Parathyroid adenoma (tissue), 2 donors: ENCODE measurements around the gene TMEM101.

Experiments used
- H2AFZ ChIP-seq: fragments of 300-600 bp; sonication (generic); one replicate; pipeline ENCODE4 v1.7.0; 2017; ENCODE audit warnings: antibody characterized with exemption, mild to moderate bottlenecking
- H3K27ac ChIP-seq: fragments of 300-600 bp; sonication (generic); one replicate; pipeline ENCODE4 v1.7.0; 2017
- H3K27me3 ChIP-seq: fragments of 300-600 bp; sonication (generic); one replicate; pipeline ENCODE4 v1.7.0; 2017; ENCODE audit warnings: low read length; ENCODE audit not compliant: control insufficient read depth, insufficient read depth
- H3K36me3 ChIP-seq: fragments of 300-600 bp; sonication (generic); one replicate; pipeline ENCODE4 v1.7.0; 2017; ENCODE audit warnings: low read length; ENCODE audit not compliant: control insufficient read depth, insufficient read depth
- H3K4me1 ChIP-seq: fragments of 300-600 bp; sonication (generic); one replicate; pipeline ENCODE4 v1.7.0; 2017; ENCODE audit warnings: control low read depth
- H3K4me2 ChIP-seq: fragments of 300-600 bp; sonication (generic); one replicate; pipeline ENCODE4 v1.7.0; 2017; ENCODE audit warnings: low read length
- H3K4me3 ChIP-seq: fragments of 300-600 bp; sonication (generic); one replicate; pipeline ENCODE4 v1.7.0; 2017; ENCODE audit warnings: low read depth, low read length
- H3K79me2 ChIP-seq: fragments of 300-600 bp; sonication (generic); one replicate; pipeline ENCODE4 v1.7.0; 2017; ENCODE audit warnings: control low read depth
- H3K9ac ChIP-seq: fragments of 300-600 bp; sonication (generic); one replicate; pipeline ENCODE4 v1.7.0; 2017; ENCODE audit warnings: mild to moderate bottlenecking
- H3K9me3 ChIP-seq: fragments of 300-600 bp; sonication (generic); one replicate; pipeline ENCODE4 v1.7.0; 2017; ENCODE audit warnings: low read length; ENCODE audit not compliant: control insufficient read depth
- TF ChIP-seq, protein P1 (sequence below): fragments of 300-600 bp; sonication (generic); IDR thresholded peaks from one replicate; pipeline ENCODE4 v1.7.0; 2017; ENCODE audit warnings: antibody characterized with exemption, mild to moderate bottlenecking
- donor health status: primary hyperparathyroidism.

The TMEM101 gene

DNA sequence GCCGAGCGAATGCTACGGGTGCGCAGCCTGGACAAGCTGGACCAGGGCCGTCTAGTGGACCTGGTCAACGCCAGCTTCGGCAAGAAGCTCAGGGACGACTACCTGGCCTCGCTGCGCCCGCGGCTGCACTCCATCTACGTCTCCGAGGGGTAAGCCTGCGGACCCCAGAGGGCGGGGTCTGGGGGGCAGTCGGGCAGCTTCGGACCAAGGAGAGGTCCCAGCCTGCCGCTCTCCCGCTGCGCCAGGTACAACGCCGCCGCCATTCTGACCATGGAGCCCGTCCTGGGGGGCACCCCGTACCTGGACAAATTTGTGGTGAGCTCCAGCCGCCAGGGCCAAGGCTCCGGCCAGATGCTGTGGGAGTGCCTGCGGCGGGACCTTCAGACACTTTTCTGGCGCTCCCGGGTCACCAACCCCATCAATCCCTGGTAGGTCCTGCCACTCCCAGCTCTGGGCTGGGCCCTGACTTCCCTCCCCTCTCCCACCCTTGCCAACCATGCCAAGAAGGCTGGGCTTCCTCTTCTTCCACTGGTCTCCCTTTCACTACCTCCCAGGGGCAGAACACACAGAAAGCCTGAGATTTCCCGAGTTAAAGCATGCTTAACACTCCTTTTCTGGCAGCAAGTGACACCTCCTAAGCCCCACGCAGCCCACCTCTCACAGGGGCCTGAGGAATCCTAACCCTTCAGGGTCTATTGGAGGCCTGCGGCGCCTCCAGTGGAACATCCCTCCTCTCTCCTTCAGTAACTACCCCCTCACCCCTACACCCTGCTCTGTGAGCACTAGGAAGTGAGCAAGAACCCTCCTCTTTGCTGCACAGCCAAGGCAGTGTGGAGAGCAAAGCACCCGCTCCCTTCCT, 7.2 kb downstream of the TMEM101 start:
- TF ChIP-seq, protein P1, sequence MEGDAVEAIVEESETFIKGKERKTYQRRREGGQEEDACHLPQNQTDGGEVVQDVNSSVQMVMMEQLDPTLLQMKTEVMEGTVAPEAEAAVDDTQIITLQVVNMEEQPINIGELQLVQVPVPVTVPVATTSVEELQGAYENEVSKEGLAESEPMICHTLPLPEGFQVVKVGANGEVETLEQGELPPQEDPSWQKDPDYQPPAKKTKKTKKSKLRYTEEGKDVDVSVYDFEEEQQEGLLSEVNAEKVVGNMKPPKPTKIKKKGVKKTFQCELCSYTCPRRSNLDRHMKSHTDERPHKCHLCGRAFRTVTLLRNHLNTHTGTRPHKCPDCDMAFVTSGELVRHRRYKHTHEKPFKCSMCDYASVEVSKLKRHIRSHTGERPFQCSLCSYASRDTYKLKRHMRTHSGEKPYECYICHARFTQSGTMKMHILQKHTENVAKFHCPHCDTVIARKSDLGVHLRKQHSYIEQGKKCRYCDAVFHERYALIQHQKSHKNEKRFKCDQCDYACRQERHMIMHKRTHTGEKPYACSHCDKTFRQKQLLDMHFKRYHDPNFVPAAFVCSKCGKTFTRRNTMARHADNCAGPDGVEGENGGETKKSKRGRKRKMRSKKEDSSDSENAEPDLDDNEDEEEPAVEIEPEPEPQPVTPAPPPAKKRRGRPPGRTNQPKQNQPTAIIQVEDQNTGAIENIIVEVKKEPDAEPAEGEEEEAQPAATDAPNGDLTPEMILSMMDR, result no peak
- peak overlapping the region; percentile 83 for H3K4me3 ChIP-seq
- H3K36me3 ChIP-seq, result no peaks in the 10 kb centered on the region
- H3K4me1 ChIP-seq, result peaks cover 15% of the 10 kb centered on the region
- peak overlapping the region; percentile 98 for H2AFZ ChIP-seq
- no peaks in the 10 kb centered on the region for H3K9me3 ChIP-seq
- no peaks in the 10 kb centered on the region for H3K79me2 ChIP-seq
- peak overlapping the region; percentile 29 for H3K9ac ChIP-seq
- peak overlapping the region; percentile 99 for H3K4me2 ChIP-seq
- no peaks in the 10 kb centered on the region for H3K27me3 ChIP-seq
- peak overlapping the region; percentile 82 for H3K27ac ChIP-seq

DNA sequence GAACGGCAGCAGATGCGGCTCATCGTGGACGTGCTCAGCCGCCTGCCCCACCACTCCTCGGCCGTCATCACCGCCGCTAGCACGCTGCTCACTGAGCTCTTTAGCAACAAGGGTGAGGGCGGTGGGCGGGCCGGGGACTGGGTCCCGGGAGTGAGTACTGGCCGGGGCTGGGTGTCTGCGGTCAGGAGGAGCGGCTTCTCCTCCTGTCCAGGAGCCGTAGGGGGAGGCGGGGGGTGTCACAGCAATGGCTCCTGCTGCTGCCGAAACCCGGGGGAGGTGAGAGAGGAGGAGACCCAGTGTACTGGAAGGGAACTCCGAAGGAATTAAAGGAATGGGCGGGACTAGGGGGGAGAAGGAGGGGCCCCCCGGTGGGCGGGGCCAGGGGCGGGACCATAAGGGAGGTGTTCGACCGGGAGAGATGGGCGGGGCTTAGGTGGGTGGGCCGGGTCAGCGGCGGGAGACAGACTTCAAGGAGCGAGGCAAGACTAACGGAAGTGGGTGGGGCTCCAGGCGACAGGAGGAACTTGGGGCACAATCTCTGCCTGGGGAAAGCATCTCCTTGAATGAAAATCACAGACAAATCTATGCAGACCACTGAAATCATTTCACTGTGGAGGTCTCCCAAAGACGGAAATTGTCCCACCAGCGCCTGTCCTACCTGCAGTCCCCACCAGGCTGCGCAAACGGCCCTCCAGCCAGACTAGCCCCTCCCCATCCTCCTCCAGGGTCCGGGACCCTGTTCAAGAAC, 8.0 kb downstream of the TMEM101 start:
- H3K27me3 ChIP-seq, result no peaks in the 10 kb centered on the region
- peak overlapping the region; percentile 98 for H2AFZ ChIP-seq

DNA sequence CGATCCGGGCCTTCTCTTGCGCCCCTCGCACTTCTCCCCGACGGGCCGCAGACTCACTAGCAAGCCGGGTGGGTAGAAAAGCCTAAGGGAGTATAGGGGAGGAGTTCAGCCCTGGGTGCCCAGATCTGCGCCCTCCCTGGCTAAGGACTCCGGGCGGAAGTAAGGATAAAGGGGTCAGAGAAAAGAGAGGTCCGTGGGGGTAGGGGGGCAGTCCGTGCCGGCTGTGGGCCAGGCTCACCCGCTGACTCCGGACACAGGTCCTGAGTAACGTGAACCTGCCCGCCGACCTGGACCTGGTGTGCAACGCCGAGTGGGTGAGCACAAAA, 8.5 kb downstream of the TMEM101 start:
- H3K4me1 ChIP-seq, result peaks cover 15% of the 10 kb centered on the region
- peak overlapping the region; percentile 28 for H3K9ac ChIP-seq

More for the DNA sequence above, 8.0 kb downstream of the TMEM101 start:
- Histone ChIP-seq H3K36me3 (no peaks in the 10 kb centered on the region), H3K4me2 (peak overlapping the region; percentile 99), H3K27ac (peak overlapping the region; percentile 82), H3K9ac (peak overlapping the region; percentile 29), H3K4me1 (peaks cover 15% of the 10 kb centered on the region), H3K79me2 (no peaks in the 10 kb centered on the region), H3K9me3 (no peaks in the 10 kb centered on the region), H3K4me3 (peak overlapping the region; percentile 83)
- TF ChIP-seq, protein P1, result peak; percentile 65

DNA sequence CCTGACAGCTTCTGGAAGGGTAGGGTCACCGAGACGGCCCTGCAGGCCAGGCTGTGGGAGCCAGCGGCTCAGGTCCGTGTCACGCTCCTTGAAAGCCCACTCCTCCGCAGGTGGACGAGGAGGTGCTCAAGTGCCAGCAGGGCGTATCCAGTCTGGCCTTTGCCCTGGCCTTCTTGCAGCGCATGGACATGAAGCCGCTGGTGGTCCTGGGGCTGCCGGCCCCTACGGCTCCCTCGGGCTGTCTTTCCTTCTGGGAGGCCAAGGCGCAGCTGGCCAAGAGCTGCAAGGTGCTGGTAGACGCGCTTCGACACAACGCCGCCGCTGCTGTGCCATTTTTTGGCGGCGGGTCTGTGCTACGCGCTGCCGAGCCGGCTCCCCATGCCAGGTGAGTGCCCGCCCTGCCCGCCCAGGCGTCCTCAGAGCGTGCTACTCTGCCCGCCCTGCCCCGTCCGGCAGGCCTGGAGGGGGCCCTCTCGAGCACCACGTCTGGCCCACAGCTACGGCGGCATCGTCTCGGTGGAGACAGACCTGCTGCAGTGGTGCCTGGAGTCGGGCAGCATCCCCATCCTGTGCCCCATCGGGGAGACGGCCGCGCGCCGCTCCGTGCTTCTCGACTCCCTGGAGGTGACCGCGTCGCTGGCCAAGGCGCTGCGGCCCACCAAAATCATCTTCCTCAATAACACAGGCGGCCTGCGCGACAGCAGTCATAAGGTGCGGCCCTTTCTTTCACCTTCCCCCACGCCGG, 9.1 kb downstream of the TMEM101 start:
- TF ChIP-seq, protein P1, result no peak

More for the DNA sequence above, 8.5 kb downstream of the TMEM101 start:
- Histone ChIP-seq H3K36me3 (no peaks in the 10 kb centered on the region), H3K79me2 (no peaks in the 10 kb centered on the region), H3K27ac (peak overlapping the region; percentile 82), H3K4me3 (peak overlapping the region; percentile 52), H2AFZ (peak overlapping the region; percentile 98), H3K9me3 (no peaks in the 10 kb centered on the region), H3K27me3 (no peaks in the 10 kb centered on the region), H3K4me2 (peak overlapping the region; percentile 81)
- TF ChIP-seq, protein P1, result no peak

More for the DNA sequence above, 9.1 kb downstream of the TMEM101 start:
- Histone ChIP-seq H3K4me1 (peaks cover 15% of the 10 kb centered on the region), H3K36me3 (no peaks in the 10 kb centered on the region), H3K9me3 (no peaks in the 10 kb centered on the region), H3K79me2 (no peaks in the 10 kb centered on the region), H3K27ac (no peak overlapping the region), H3K4me2 (peak overlapping the region; percentile 81), H3K4me3 (peak overlapping the region; percentile 52), H2AFZ (peak overlapping the region; percentile 98), H3K27me3 (no peaks in the 10 kb centered on the region), H3K9ac (no peak overlapping the region)
